Right lobe of liver (tissue), 6 donors: Measurements from ENCODE around the gene GOLPH3L. TPM values are rescaled to one million over a fixed set of nuclear protein-coding genes. Genes with fewer than 3 reads are reported as not detected.
"Not testable (repeated sequence)": the region's sequence is repeated elsewhere in the genome, so short reads cannot be mapped to it uniquely, and the experiment has no call there.

Source experiments
- ATAC-seq, 4 donors: fragments of 200-7000 bp; cut with Tn5 transposase; one replicate each; pipeline ENCODE4 v1.9.1; 2020; ENCODE audit warnings: mild to moderate bottlenecking in 4 of 4, moderate library complexity in 4 of 4
- DNase-seq, 3 donors: peaks; one replicate each; pipeline ENCODE4 v3.0.0-alpha.2; 2020
- H3K27ac ChIP-seq, 3 donors: fragments of 200-600 bp; one replicate each; pipeline ENCODE4 v1.8.0; 2022
- H3K27me3 ChIP-seq, 2 donors: fragments of 200-600 bp; one replicate each; pipeline ENCODE4 v1.8.0; 2022
- H3K36me3 ChIP-seq, 4 donors: fragments of 200-600 bp; sonication (generic) in 1 of 4; one replicate each; pipeline versions ENCODE4 v1.5.1 to v1.8.0; 2017 to 2022; ENCODE audit warnings: control low read depth in 1 of 4
- H3K4me1 ChIP-seq, 4 donors: fragments of 200-600 bp; sonication (generic) in 1 of 4; one replicate each; pipeline versions ENCODE4 v1.5.1 to v1.8.0; 2017 to 2022; ENCODE audit warnings: control low read depth in 1 of 4
- H3K4me3 ChIP-seq, 3 donors: fragments of 200-600 bp; one replicate each; pipeline ENCODE4 v1.8.0; 2022
- H3K9me3 ChIP-seq, 4 donors: fragments of 200-600 bp; sonication (generic) in 1 of 4; one replicate each; pipeline versions ENCODE4 v1.5.1 to v1.8.0; 2017 to 2022; ENCODE audit warnings: control low read depth in 1 of 4
- POLR2A ChIP-seq: fragments of 450-650 bp; IDR thresholded peaks from one replicate; pipeline ENCODE4 v1.6.1; 2017; ENCODE audit warnings: antibody characterized with exemption, mild to moderate bottlenecking
- WGBS: methylation state at CpG from one replicate; pipeline ENCODE4 v1.1.6; 2018; ENCODE audit warnings: low coverage, low lambda C conversion rate; ENCODE audit not compliant: insufficient coverage; ENCODE audit errors: missing lambda C conversion rate; 5-methylcytosine and 5-hydroxymethylcytosine counted together
- intact Hi-C, 2 donors: fragments of 100-400 bp; cut with DNase I; formaldehyde crosslinking; loops; one replicate each; pipeline versions ENCODE4 v1.11.2 to v1.14.1; 2022
- total RNA-seq, 6 experiments: library from RNA; depleted of rRNA in 2 of 6; stranded (reverse); fragments of >200 nt in 2 of 6; fragmentation: NEBNext Ultra II Directional in 3 of 6; extraction: Animal tissue kit (Norgen Biotek cat#: 25700) in 3 of 6; gene quantifications; one replicate each; pipeline versions ENCODE4 v1.1.0 to v1.2.4, GENCODE V29; 2016 to 2023
- TF ChIP-seq, protein P1 (sequence below), 4 donors: fragments of 200-600 bp in 3 of 4; fragments of 450-650 bp in 1 of 4; IDR thresholded peaks; one replicate each; pipeline versions ENCODE4 v1.5.1 to v1.8.0; 2016 to 2022; ENCODE audit warnings: antibody characterized with exemption in 4 of 4, mild to moderate bottlenecking in 2 of 4
- donor health status: DM: no; HTN: yes; CAD: no.
- donor health status: DM: no; HTN: no; CAD: no.
- donor health status: DM: no; HTN: no; CAD: no.
- donor health status: DM: no; HTN: yes; CAD: no.
- donor health status: DM: no; HTN: yes; CAD: no.

GOLPH3L gene
- total RNA-seq, 6 experiments from 2014 or later: 4.1 to 15.3 (median 11.2) TPM

DNA sequence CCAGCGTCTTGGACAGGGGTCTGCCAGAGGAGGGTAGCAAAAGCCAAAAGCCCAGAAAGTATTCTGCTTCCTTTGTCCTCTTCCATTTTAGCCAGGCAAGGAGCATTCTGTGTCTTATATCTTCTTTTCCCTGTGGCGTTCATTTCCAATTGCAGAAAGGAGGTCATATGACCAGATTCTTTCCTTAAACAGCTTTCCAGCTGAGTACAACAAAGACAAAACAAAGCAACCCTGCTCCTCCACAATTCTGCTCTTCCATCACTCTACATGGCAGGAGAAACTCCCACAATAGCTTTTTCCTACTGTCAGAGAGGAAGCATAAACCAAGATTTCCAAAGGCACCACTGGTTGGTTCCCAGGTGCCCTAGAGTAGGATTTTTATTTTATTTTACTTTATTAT, 87.2 kb downstream of the GOLPH3L start:
- Histone ChIP-seq H3K4me3 (no peak overlapping the region), H3K27me3 (no peaks in the 10 kb centered on the region), H3K36me3 (no peaks in the 10 kb centered on the region), H3K4me1 (peaks cover 0 to 45% (median 19%) of the 10 kb centered on the region in 4 donors), H3K9me3 (no peaks in the 10 kb centered on the region), H3K27ac (peak overlapping the region; percentile 30 to 97 (median 89))
- WGBS: 62% methylated on average over 2 of the region's 2 CpGs
- ATAC-seq (no peak), DNase-seq (no peak)
- intact Hi-C loops: loop anchor here in 1 of 2 donors (5.0 kb wide), 1 partner anchor 32 kb away; the partner anchor contains the start of gene MCL1
- no peak for TF ChIP-seq POLR2A

DNA sequence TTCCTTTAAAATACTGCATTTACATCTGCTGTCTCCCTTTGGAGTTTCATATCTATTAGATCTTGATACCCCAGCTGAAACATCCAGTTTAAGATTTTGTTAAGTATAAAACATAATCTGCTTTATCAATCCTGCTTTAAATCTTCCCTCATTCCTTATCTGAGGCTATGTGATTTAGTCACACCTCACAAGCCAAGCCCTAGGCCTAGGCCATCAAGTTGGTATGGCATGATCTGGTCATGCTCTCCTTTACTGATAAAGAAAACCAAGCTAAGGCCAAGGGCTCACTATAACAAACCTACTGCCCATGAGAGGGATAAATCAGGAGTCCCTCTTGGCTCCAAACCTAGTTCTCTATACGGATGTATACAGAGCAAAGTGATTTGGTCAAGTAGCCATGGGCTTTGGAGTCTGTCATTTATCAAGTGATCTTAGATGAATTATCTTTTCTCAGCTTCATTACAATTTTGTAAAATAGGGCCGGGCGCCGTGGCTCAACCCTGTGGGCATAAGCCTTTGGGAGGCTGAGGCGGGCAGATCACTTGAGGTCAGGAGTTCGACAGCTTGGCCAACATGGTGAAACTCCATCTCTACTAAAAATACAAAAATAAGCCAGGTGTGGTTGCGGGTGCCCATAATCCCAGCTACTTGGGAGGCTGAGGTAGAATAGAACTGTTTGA, 90.4 kb downstream of the GOLPH3L start:
- H3K4me3 ChIP-seq: no peak overlapping the region
- H3K27me3 ChIP-seq: no peaks in the 10 kb centered on the region
- no peaks in the 10 kb centered on the region for H3K36me3 ChIP-seq
- peaks cover 0 to 25% (median 10%) of the 10 kb centered on the region in 4 donors for H3K4me1 ChIP-seq
- H3K27ac ChIP-seq: peak overlapping the region in 1 of 3 donors; percentile 17
- no peak for DNase-seq
- intact Hi-C loops: no loop called here
- TF ChIP-seq POLR2A: no peak
- TF ChIP-seq, protein P1, sequence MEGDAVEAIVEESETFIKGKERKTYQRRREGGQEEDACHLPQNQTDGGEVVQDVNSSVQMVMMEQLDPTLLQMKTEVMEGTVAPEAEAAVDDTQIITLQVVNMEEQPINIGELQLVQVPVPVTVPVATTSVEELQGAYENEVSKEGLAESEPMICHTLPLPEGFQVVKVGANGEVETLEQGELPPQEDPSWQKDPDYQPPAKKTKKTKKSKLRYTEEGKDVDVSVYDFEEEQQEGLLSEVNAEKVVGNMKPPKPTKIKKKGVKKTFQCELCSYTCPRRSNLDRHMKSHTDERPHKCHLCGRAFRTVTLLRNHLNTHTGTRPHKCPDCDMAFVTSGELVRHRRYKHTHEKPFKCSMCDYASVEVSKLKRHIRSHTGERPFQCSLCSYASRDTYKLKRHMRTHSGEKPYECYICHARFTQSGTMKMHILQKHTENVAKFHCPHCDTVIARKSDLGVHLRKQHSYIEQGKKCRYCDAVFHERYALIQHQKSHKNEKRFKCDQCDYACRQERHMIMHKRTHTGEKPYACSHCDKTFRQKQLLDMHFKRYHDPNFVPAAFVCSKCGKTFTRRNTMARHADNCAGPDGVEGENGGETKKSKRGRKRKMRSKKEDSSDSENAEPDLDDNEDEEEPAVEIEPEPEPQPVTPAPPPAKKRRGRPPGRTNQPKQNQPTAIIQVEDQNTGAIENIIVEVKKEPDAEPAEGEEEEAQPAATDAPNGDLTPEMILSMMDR (IDR thresholded peaks at IDR 0.05): no peak
- ATAC-seq: no peak
- no peaks in the 10 kb centered on the region for H3K9me3 ChIP-seq
- WGBS: 95% methylated on average over 6 of the region's 7 CpGs

DNA sequence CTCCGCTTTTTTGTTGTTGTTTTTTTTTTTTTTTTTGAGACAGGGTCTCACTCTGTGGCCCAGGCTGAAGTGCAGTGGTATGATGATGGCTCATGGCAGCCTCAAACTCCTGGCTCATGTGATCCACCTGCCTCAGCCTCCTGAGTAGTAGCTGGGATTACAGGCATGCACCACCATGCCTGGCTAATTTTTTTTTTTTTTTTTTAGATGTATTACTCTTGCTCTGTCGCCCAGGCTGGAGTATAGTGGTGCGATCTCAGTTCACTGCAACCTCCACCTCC, 91.6 kb downstream of the GOLPH3L start:
- ATAC-seq, H3K36me3 ChIP-seq, H3K9me3 ChIP-seq, H3K27me3 ChIP-seq, H3K4me3 ChIP-seq, DNase-seq, intact Hi-C loops: not testable (repeated sequence)
- Histone ChIP-seq H3K4me1 (peaks cover 0 to 17% (median 6%) of the 10 kb centered on the region in 4 donors), H3K27ac (peak overlapping the region; percentile 83 to 97 (median 88))
- WGBS: 100% methylated on average over 2 of the region's 3 CpGs

DNA sequence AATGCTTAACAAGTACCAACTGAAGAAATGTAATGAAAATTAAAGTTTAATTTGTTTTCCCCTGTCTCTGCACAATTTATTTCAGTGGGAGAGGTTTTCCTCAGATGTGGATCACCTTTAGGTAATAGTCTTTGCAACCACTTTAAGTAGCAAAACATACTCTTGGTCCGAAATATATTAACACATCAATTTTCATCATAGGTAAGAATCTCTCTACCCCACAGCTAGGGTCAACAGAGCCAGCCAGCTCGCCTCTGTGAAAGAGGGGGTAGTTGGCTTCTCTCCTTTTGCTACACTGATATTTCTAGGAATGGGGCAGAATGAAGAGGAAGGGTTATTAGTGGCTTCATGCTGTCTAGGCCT, 92.7 kb downstream of the GOLPH3L start:
- 84% methylated on average over 2 of the region's 2 CpGs for WGBS
- TF ChIP-seq POLR2A: no peak
- TF ChIP-seq, protein P1 (IDR thresholded peaks at IDR 0.05): no peak
- Histone ChIP-seq H3K27me3 (no peaks in the 10 kb centered on the region), H3K36me3 (no peaks in the 10 kb centered on the region), H3K4me1 (peaks cover 0 to 18% (median 6%) of the 10 kb centered on the region in 4 donors), H3K27ac (peak overlapping the region; percentile 83 to 97 (median 88)), H3K4me3 (no peak overlapping the region), H3K9me3 (no peaks in the 10 kb centered on the region)
- DNase-seq (no peak), ATAC-seq (no peak)
- intact Hi-C loops: no loop called here

DNA sequence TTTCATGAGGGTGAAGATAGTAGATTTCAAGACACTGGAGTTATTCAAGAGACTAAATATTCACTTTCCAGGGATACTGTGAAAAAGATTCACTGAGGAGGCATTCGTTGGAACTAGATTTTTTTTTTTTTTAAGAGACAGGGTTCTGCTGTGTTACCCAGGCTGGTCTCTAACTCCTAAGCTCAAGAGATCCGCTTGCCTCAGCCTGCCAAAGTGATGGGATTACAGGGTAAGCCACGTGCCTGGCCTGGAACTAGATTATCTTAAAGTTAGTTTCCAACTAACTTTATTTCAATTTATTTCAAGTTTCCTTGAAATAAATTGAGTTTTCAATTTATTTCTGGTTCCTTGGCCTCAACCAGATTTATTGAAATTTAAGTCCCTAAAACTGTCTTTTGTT, 93.2 kb downstream of the GOLPH3L start:
- Histone ChIP-seq H3K36me3 (no peaks in the 10 kb centered on the region), H3K4me3 (no peak overlapping the region), H3K9me3 (no peaks in the 10 kb centered on the region), H3K27ac (peak overlapping the region; percentile 83 to 97 (median 88)), H3K27me3 (no peaks in the 10 kb centered on the region), H3K4me1 (peaks cover 0 to 18% (median 6%) of the 10 kb centered on the region in 4 donors)
- 92% methylated on average over 3 of the region's 3 CpGs for WGBS
- DNase-seq (no peak), ATAC-seq (no peak)
- intact Hi-C loops: no loop called here
- TF ChIP-seq, protein P1 (IDR thresholded peaks at IDR 0.05): no peak
- TF ChIP-seq POLR2A: no peak

DNA sequence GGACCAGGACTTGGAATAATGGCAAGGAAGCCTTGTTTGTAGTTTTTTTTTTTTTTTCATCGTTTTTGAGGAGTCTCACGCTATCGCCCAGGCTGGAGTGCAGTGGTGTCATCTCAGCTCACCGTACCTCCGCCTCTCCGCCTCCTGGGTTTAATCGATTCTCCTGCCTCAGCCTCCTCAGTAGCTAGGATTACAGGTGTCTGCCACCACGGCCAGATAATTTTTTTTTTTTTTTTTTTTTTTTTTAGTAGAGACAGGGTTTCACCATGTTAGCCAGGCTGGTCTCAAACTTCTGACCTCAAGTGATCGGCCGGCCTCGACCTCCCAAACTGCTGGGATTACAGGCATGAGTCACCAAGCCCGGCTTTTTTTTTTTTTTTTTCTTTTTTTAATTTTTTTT, 94.6 kb downstream of the GOLPH3L start:
- peak overlapping the region in 1 of 3 donors; percentile 54 for H3K27ac ChIP-seq
- H3K4me3 ChIP-seq, H3K27me3 ChIP-seq, intact Hi-C loops, DNase-seq, H3K36me3 ChIP-seq, ATAC-seq, H3K9me3 ChIP-seq: not testable (repeated sequence)
- WGBS: 86% methylated on average over 10 of the region's 12 CpGs
- H3K4me1 ChIP-seq: peaks cover 0 to 18% (median 6%) of the 10 kb centered on the region in 4 donors
